Stimulated activated CD8-positive, alpha-beta memory T cell treated with anti-CD3 and anti-CD28 coated beads, Interleukin-4, amount 100 ng/mL, for 24 hours (primary cell): ENCODE measurements around the gene ENTPD2.
"Not testable (repeated sequence)": the region's sequence is repeated elsewhere in the genome, so short reads cannot be mapped to it uniquely, and the experiment has no call there.

Experiments
- DNase-seq: peaks from one replicate; pipeline ENCODE4 v3.0.0-alpha.2; 2020; ENCODE audit warnings: low read depth

The ENTPD2 gene

GRCh38 chr9:137064027-137064879 is 10.4 kb upstream of the ENTPD2 start:
- no peak for DNase-seq

GRCh38 chr9:137063311-137064026 is 9.6 kb upstream of the ENTPD2 start:
- no peak for DNase-seq

GRCh38 chr9:137062798-137063197 is 8.9 kb upstream of the ENTPD2 start:
- not testable (repeated sequence) for DNase-seq

- DNase-seq = no peak
Measured at GRCh38 chr9:137062384-137062783, 8.5 kb upstream of the ENTPD2 start.

- DNase-seq = no peak
Measured at GRCh38 chr9:137058521-137059234, 4.8 kb upstream of the ENTPD2 start.

- no peak for DNase-seq
Measured at GRCh38 chr9:137057545-137057944, 3.7 kb upstream of the ENTPD2 start.

GRCh38 chr9:137056739-137057415 is 3.0 kb upstream of the ENTPD2 start:
- no peak for DNase-seq

- no peak for DNase-seq
Measured at GRCh38 chr9:137055385-137056364, 1.8 kb upstream of the ENTPD2 start.

- DNase-seq = no peak
Measured at GRCh38 chr9:137054932-137055384, 1.1 kb upstream of the ENTPD2 start.

- no peak for DNase-seq
Measured at GRCh38 chr9:137052998-137053943, 590 bp downstream of the ENTPD2 start.

GRCh38 chr9:137052293-137052692 is 1.6 kb downstream of the ENTPD2 start:
- DNase-seq = no peak

- DNase-seq = no peak
Measured at GRCh38 chr9:137051145-137051724, 2.6 kb downstream of the ENTPD2 start.

- DNase-seq = no peak
Measured at GRCh38 chr9:137050570-137050969, 3.3 kb downstream of the ENTPD2 start.

- no peak for DNase-seq
Measured at GRCh38 chr9:137049544-137050449, 4.1 kb downstream of the ENTPD2 start.

GRCh38 chr9:137048655-137049543 is 5.0 kb downstream of the ENTPD2 start:
- no peak for DNase-seq

- peak; percentile 71 for DNase-seq
Measured at GRCh38 chr9:137046088-137046787, 7.6 kb downstream of the ENTPD2 start, which contains the start of gene NPDC1. NPDC1 (minus strand) TSS chr9:137046177; CDS start chr9:137045989, 188 bp downstream.
